Stimulated activated CD8-positive, alpha-beta memory T cell treated with anti-CD3 and anti-CD28 coated beads, Interleukin-2, amount 100 ng/mL, for 48 hours (primary cell): Measurements from ENCODE around the gene DGCR6L.
"Not testable (repeated sequence)": the region's sequence is repeated elsewhere in the genome, so short reads cannot be mapped to it uniquely, and the experiment has no call there.

Source experiments
- DNase-seq, 2 donors: peaks; one replicate each; pipeline ENCODE4 v3.0.0-alpha.2; 2020; ENCODE audit warnings: low read depth in 2 of 2

Gene DGCR6L

GRCh38 chr22:20325996-20326395 lies 6.1 kb upstream of the DGCR6L start:
- DNase-seq = not testable (repeated sequence)

GRCh38 chr22:20324139-20324516 lies 4.3 kb upstream of the DGCR6L start:
- no peak for DNase-seq

GRCh38 chr22:20321552-20322211 lies 1.8 kb upstream of the DGCR6L start:
- DNase-seq = not testable (repeated sequence)

- DNase-seq = not testable (repeated sequence)
These were observed 1.0 kb upstream of the DGCR6L start for GRCh38 chr22:20320659-20321551.

- no peak for DNase-seq
These were observed 667 bp downstream of the DGCR6L start for GRCh38 chr22:20319041-20319744.

- not testable (repeated sequence) for DNase-seq
These were observed 1.7 kb downstream of the DGCR6L start for GRCh38 chr22:20318043-20318688.

GRCh38 chr22:20317402-20318042 lies 2.3 kb downstream of the DGCR6L start:
- DNase-seq = not testable (repeated sequence)

GRCh38 chr22:20316844-20317401 lies 2.9 kb downstream of the DGCR6L start:
- no peak for DNase-seq

GRCh38 chr22:20316217-20316843 lies 3.5 kb downstream of the DGCR6L start:
- DNase-seq = no peak

GRCh38 chr22:20315337-20316216 lies 4.3 kb downstream of the DGCR6L start:
- no peak for DNase-seq

- not testable (repeated sequence) for DNase-seq
These were observed 5.0 kb downstream of the DGCR6L start for GRCh38 chr22:20314741-20315336.

GRCh38 chr22:20314206-20314605 lies 5.7 kb downstream of the DGCR6L start:
- not testable (repeated sequence) for DNase-seq

GRCh38 chr22:20313306-20314077 lies 6.4 kb downstream of the DGCR6L start:
- not testable (repeated sequence) for DNase-seq

GRCh38 chr22:20312396-20313191 lies 7.3 kb downstream of the DGCR6L start:
- no peak for DNase-seq

- DNase-seq = not testable (repeated sequence)
These were observed 8.4 kb downstream of the DGCR6L start for GRCh38 chr22:20311249-20312062.

GRCh38 chr22:20310773-20311172 lies 9.1 kb downstream of the DGCR6L start:
- not testable (repeated sequence) for DNase-seq

GRCh38 chr22:20310180-20310579 lies 9.7 kb downstream of the DGCR6L start:
- DNase-seq = not testable (repeated sequence)
